Right ventricle myocardium superior (tissue), 1 donor: ENCODE measurements around the gene RBM15B. TPM values are rescaled to one million over a fixed set of nuclear protein-coding genes. Genes with fewer than 3 reads are reported as not detected.
"Not testable (repeated sequence)": the region's sequence is repeated elsewhere in the genome, so short reads cannot be mapped to it uniquely, and the experiment has no call there.

Source experiments
- ATAC-seq: fragments of 200-7000 bp; cut with Tn5 transposase; one replicate; pipeline ENCODE4 v1.9.1; 2020; ENCODE audit warnings: mild to moderate bottlenecking; ENCODE audit not compliant: poor library complexity
- DNase-seq: peaks from one replicate; pipeline ENCODE4 v3.0.0-alpha.2; 2020
- intact Hi-C: fragments of 100-400 bp; cut with DNase I; formaldehyde crosslinking; loops from one replicate; pipeline ENCODE4 v1.11.2; 2022
- long read RNA-seq: library from polyadenylated mRNA; unstranded; transcript quantifications from one replicate; pipeline ENCODE4 v2.0.0, GENCODE V29; 2021
- total RNA-seq: library from RNA; stranded (reverse); fragmentation: NEBNext Ultra II Directional; extraction: Animal tissue kit (Norgen Biotek cat#: 25700); gene quantifications from one replicate; pipeline ENCODE4 v1.2.1, GENCODE V29; 2021
- donor health status: DM: no; HTN: yes; CAD: no; lungs with severe emphysema.

Gene RBM15B
- 9.9 TPM for total RNA-seq
- long read RNA-seq, full-length matches to known transcripts, result 130 of 130 reads
- long read RNA-seq, partial matches to known transcripts, result 0 of 130 reads
- long read RNA-seq, other reads (novel, unspliced or antisense), result 0 of 130 reads

GRCh38 chr3:51391075-51391565, at the start of gene RBM15B:
TSS of gene RBM15B (plus strand) at chr3:51391285. CDS start at chr3:51391400, 115 bp downstream.
- intact Hi-C loops, result no loop called here
- peak; percentile 95 for ATAC-seq

GRCh38 chr3:51343918-51344687, 47.0 kb upstream of the RBM15B start:
- no peak for ATAC-seq
- no peak for DNase-seq
- intact Hi-C loops, result no loop called here

More at GRCh38 chr3:51391075-51391565, at the start of gene RBM15B:
- DNase-seq, result peak; percentile 99

GRCh38 chr3:51350751-51351150, 40.3 kb upstream of the RBM15B start:
- DNase-seq (no peak), ATAC-seq (no peak)
- intact Hi-C loops, result no loop called here

- intact Hi-C loops, result no loop called here
- ATAC-seq, result no peak
Observed at GRCh38 chr3:51353131-51353530, 38.0 kb upstream of the RBM15B start.

GRCh38 chr3:51353691-51354090, 37.4 kb upstream of the RBM15B start:
- no peak for ATAC-seq
- no peak for DNase-seq
- intact Hi-C loops, result no loop called here

More at GRCh38 chr3:51353131-51353530, 38.0 kb upstream of the RBM15B start:
- no peak for DNase-seq

GRCh38 chr3:51354172-51354571, 36.9 kb upstream of the RBM15B start:
- intact Hi-C loops, result no loop called here
- DNase-seq, result no peak
- ATAC-seq, result no peak

- intact Hi-C loops, result no loop called here
- ATAC-seq (no peak), DNase-seq (no peak)
Observed at GRCh38 chr3:51354731-51355615, 36.1 kb upstream of the RBM15B start.

GRCh38 chr3:51355891-51356578, 35.0 kb upstream of the RBM15B start:
- DNase-seq (no peak), ATAC-seq (no peak)
- intact Hi-C loops, result no loop called here

GRCh38 chr3:51357856-51358255, 33.2 kb upstream of the RBM15B start:
- ATAC-seq (no peak), DNase-seq (no peak)
- intact Hi-C loops, result no loop called here

- intact Hi-C loops, result no loop called here
- no peak for ATAC-seq
- no peak for DNase-seq
Observed at GRCh38 chr3:51358981-51359380, 32.1 kb upstream of the RBM15B start.

- DNase-seq (no peak), ATAC-seq (no peak)
- intact Hi-C loops, result no loop called here
Observed at GRCh38 chr3:51360806-51361205, 30.3 kb upstream of the RBM15B start.

- no peak for ATAC-seq
- no peak for DNase-seq
- intact Hi-C loops, result no loop called here
Observed at GRCh38 chr3:51361746-51362145, 29.3 kb upstream of the RBM15B start.

- intact Hi-C loops, result no loop called here
- no peak for DNase-seq
- no peak for ATAC-seq
Observed at GRCh38 chr3:51362476-51362875, 28.6 kb upstream of the RBM15B start.

GRCh38 chr3:51368276-51368675, 22.8 kb upstream of the RBM15B start:
- DNase-seq, ATAC-seq, intact Hi-C loops: not testable (repeated sequence)

GRCh38 chr3:51371943-51372557, 19.0 kb upstream of the RBM15B start:
- DNase-seq, result no peak
- intact Hi-C loops, result loop anchor here (5.0 kb wide), 1 partner anchor 755 kb away; the partner anchor contains the start of gene MAPKAPK3
- peak; percentile 52 for ATAC-seq

- ATAC-seq, result no peak
- intact Hi-C loops, result loop anchor here (5.0 kb wide), 1 partner anchor 757 kb away; the partner anchor contains the start of gene MAPKAPK3
- DNase-seq, result no peak
Observed at GRCh38 chr3:51373658-51374421, 17.2 kb upstream of the RBM15B start.

- DNase-seq (no peak), ATAC-seq (no peak)
- intact Hi-C loops, result loop anchor here (5.0 kb wide), 1 partner anchor 757 kb away; the partner anchor contains the start of gene MAPKAPK3
Observed at GRCh38 chr3:51374456-51374855, 16.6 kb upstream of the RBM15B start.
